ENCODE results near the gene CX3CR1.

- no peak for TF ChIP-seq ARNT (IDR thresholded peaks at IDR 0.05)
- TF ChIP-seq PKNOX1 (IDR thresholded peaks at IDR 0.05) = no peak
- no peak for TF ChIP-seq BHLHE40 (IDR thresholded peaks at IDR 0.05; ENCODE audit: borderline replicate concordance)
- TF ChIP-seq SP1 (IDR thresholded peaks at IDR 0.05) = no peak
- no peak for TF ChIP-seq CTBP1 (IDR thresholded peaks at IDR 0.05; ENCODE audit: borderline replicate concordance)
- TF ChIP-seq NFRKB (IDR thresholded peaks at IDR 0.05) = no peak
Observed at GRCh38 chr3:39261726-39262125, 18.1 kb downstream of the CX3CR1 start.
